PFSK-1 (cell line): Measurements from ENCODE around the gene DBNL.

ENCODE experiments used
- FOXP2 ChIP-seq: optimal IDR thresholded peaks from 2 replicates; pipeline ENCODE3; 2011; ENCODE audit warnings: borderline replicate concordance, control low read depth, inconsistent platforms; ENCODE audit not compliant: insufficient read depth; ENCODE audit errors: extremely low read length, extremely low read depth
- POLR2AphosphoS5 ChIP-seq: IDR thresholded peaks from 2 replicates; pipeline ENCODE4 v1.6.1; 2012; ENCODE audit warnings: low read depth, mild to moderate bottlenecking, control low read depth, low read length, moderate library complexity
- REST ChIP-seq, 2 experiments: IDR thresholded peaks; 2 replicates each; pipeline versions ENCODE4 v1.6.1 to v1.8.0; 2011 to 2012; ENCODE audit warnings: low read depth in 2 of 2, low read length in 2 of 2, control low read depth in 1 of 2, inconsistent platforms in 1 of 2, mild to moderate bottlenecking in 1 of 2, moderate library complexity in 1 of 2; ENCODE audit not compliant: insufficient read depth in 1 of 2
- SIN3A ChIP-seq: IDR thresholded peaks from 2 replicates; pipeline ENCODE4 v1.6.1; 2012; ENCODE audit warnings: mild to moderate bottlenecking, low read length, moderate library complexity, borderline replicate concordance; ENCODE audit not compliant: insufficient read depth
- TAF1 ChIP-seq: IDR thresholded peaks from 2 replicates; pipeline ENCODE4 v1.6.1; 2012; ENCODE audit warnings: low read length, control low read depth, borderline replicate concordance; ENCODE audit not compliant: insufficient read depth

Gene DBNL

GRCh38 chr7:44076101-44076895 lies 31.8 kb downstream of the DBNL start:
- TF ChIP-seq POLR2AphosphoS5 = no peak
- no peak for TF ChIP-seq FOXP2
- no peak for TF ChIP-seq REST (IDR thresholded peaks at IDR 0.05; ENCODE audit: insufficient read depth in 1 of 2, low read depth in 2 of 2, low read length in 2 of 2)
- no peak for TF ChIP-seq SIN3A
- TF ChIP-seq TAF1 = no peak

DNA sequence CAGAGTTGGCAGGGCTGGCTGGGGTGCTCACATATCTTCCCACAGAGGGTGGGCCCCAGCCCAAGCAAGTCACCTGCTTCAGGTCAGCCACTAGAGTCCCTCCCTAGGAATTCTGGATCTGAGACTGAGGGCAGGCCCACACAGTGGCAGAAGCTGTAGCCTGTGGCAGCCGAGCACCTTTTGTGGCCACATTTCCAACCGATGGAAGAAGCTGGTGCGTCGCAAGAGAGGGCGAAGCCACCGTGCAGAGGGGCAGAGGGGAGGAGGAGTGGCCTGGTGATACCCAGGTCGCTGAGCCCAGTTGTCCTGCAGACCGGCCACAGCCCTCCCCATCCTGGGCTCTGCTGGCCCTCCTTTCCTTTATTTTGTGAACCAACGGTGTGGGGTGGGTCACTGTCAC lies 32.6 kb downstream of the DBNL start:
- TF ChIP-seq SIN3A (no peak), POLR2AphosphoS5 (no peak), FOXP2 (no peak), REST (IDR thresholded peaks at IDR 0.05; ENCODE audit: insufficient read depth in 1 of 2, low read depth in 2 of 2, low read length in 2 of 2) (no peak), TAF1 (no peak)

- TF ChIP-seq POLR2AphosphoS5 (no peak), FOXP2 (no peak), REST (IDR thresholded peaks at IDR 0.05; ENCODE audit: insufficient read depth in 1 of 2, low read depth in 2 of 2, low read length in 2 of 2) (no peak), TAF1 (no peak), SIN3A (no peak)
Measured at GRCh38 chr7:44077681-44078091, 33.2 kb downstream of the DBNL start.

DNA sequence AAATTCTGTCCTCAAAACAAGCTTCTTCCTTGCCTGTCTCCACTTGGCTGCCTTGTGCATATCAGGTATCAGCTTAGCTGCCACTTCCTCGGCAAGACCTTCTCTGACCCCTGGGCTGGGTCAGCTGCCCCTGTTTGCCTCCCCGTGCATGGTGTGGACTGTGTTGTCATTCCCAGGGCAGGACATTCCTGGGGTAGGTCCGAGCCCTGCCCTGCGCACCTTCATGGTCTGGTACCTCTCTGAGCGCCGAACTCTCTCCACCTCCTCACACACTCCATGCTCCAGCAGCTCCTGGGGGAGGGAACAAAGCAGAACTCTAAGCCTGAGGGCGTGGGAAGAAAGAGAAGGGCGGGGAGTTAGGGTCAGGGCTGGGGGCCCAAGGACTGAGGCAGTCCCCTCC lies 34.0 kb downstream of the DBNL start:
- no peak for TF ChIP-seq FOXP2
- TF ChIP-seq SIN3A = no peak
- TF ChIP-seq POLR2AphosphoS5 = no peak
- TF ChIP-seq REST (IDR thresholded peaks at IDR 0.05; ENCODE audit: insufficient read depth in 1 of 2, low read depth in 2 of 2, low read length in 2 of 2) = no peak
- TF ChIP-seq TAF1 = no peak
